ENCODE measurements around the gene HIVEP1.

DNA sequence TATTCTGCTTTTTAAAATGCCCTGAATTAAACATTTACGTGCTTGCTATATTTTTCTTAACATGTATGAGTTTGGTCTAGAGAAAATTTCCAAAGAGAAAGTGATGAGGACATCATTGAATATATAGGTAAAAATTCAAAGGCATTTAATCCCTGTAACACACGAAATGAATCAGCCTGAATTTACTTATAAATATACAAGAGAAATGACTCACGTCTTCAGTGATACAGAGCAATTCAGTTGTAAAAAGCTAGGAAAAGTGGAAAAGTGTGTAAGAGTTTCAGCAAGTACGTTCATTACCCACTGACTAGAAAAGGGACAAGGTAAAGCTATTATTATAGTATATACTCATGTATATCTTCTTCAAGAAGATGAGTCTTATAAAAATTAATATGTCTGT lies 124.8 kb downstream of the HIVEP1 start:
- TF ChIP-seq, protein P1, sequence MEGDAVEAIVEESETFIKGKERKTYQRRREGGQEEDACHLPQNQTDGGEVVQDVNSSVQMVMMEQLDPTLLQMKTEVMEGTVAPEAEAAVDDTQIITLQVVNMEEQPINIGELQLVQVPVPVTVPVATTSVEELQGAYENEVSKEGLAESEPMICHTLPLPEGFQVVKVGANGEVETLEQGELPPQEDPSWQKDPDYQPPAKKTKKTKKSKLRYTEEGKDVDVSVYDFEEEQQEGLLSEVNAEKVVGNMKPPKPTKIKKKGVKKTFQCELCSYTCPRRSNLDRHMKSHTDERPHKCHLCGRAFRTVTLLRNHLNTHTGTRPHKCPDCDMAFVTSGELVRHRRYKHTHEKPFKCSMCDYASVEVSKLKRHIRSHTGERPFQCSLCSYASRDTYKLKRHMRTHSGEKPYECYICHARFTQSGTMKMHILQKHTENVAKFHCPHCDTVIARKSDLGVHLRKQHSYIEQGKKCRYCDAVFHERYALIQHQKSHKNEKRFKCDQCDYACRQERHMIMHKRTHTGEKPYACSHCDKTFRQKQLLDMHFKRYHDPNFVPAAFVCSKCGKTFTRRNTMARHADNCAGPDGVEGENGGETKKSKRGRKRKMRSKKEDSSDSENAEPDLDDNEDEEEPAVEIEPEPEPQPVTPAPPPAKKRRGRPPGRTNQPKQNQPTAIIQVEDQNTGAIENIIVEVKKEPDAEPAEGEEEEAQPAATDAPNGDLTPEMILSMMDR (conservative IDR thresholded peaks at IDR 0.05) = no peak
- no peak for TF ChIP-seq ZFX (IDR thresholded peaks at IDR 0.05)
